Activated CD4-positive, alpha-beta T cell treated with anti-CD3 and anti-CD28 coated beads, Interleukin-2, amount 10 ng/mL, durations not matched to agents 7 days and 5 days (primary cell): ENCODE results near the gene RPLP2. TPM values are rescaled to one million over a fixed set of nuclear protein-coding genes. Genes with fewer than 3 reads are reported as not detected.

Experiments used
- CTCF ChIA-PET: fragments of 350-600 bp; sonication (Branson Sonifier 250); formaldehyde crosslinking; loops from one replicate; lab custom pipeline; 2021; ENCODE audit warnings: antibody characterized with exemption; lab: Charles Lee
- POLR2A ChIA-PET: fragments of 350-600 bp; sonication (Branson Sonifier 250); formaldehyde crosslinking; loops from one replicate; lab custom pipeline; 2021; ENCODE audit warnings: antibody characterized with exemption; lab: Charles Lee
- DNase-seq: peaks from one replicate; pipeline ENCODE4 v3.0.0-alpha.2; 2020
- H3K27ac Mint-ChIP-seq: one replicate; pipeline ENCODE4 v1.8.0; 2021; ENCODE audit warnings: mild to moderate bottlenecking, moderate library complexity, mixed read lengths
- H3K27me3 Mint-ChIP-seq: one replicate; pipeline ENCODE4 v1.8.0; 2021; ENCODE audit warnings: mixed read lengths
- H3K36me3 Mint-ChIP-seq: one replicate; pipeline ENCODE4 v1.8.0; 2021; ENCODE audit warnings: low read depth, mixed read lengths
- H3K4me1 Mint-ChIP-seq: one replicate; pipeline ENCODE4 v1.8.0; 2021; ENCODE audit warnings: mixed read lengths
- H3K4me3 Mint-ChIP-seq: one replicate; pipeline ENCODE4 v1.8.0; 2021; ENCODE audit warnings: mild to moderate bottlenecking, moderate library complexity, mixed read lengths
- H3K9me3 Mint-ChIP-seq: one replicate; pipeline ENCODE4 v1.8.0; 2021; ENCODE audit warnings: mixed read lengths
- total RNA-seq, 2 experiments: library from RNA; stranded (reverse); gene quantifications; one replicate each; pipeline ENCODE4 v1.2.3, GENCODE V29; 2021

RPLP2 gene
- 1,000 to 10,000 TPM; 1,927 to 2,229 TPM for total RNA-seq

GRCh38 chr11:809287-810039, at the start of gene RPLP2:
TSS of gene RPLP2 (plus strand) at chr11:809967. CDS start at chr11:810235, 268 bp downstream.
- H3K9me3 Mint-ChIP-seq = no peaks in the 10 kb centered on the region
- peaks cover 46% of the 10 kb centered on the region for H3K4me1 Mint-ChIP-seq
- H3K4me3 Mint-ChIP-seq = peak within 1 kb of the TSS; percentile 90
- H3K36me3 Mint-ChIP-seq = peaks cover 26% of the 10 kb centered on the region
- no peaks in the 10 kb centered on the region for H3K27me3 Mint-ChIP-seq
- H3K27ac Mint-ChIP-seq = peak within 1 kb of the TSS; percentile 98
- ChIA-PET CTCF (interaction anchor here (1.2 to 2.2 kb wide), 4 partner anchors 8 to 23 kb away, joined by 4 to 12 read pairs (median 5); partner anchors contain the start of gene PNPLA2), POLR2A (interaction anchor here (0.5 to 0.8 kb wide), 2 partner anchors 10 to 505 kb away, joined by 3 to 4 read pairs; no protein-coding TSS in a partner anchor)
- DNase-seq = peak; percentile 98

GRCh38 chr11:760236-760635, 49.5 kb upstream of the RPLP2 start:
- H3K27ac Mint-ChIP-seq = no peak overlapping the region
- DNase-seq = no peak
- ChIA-PET CTCF (interaction anchor here (1.4 to 1.6 kb wide), 2 partner anchors 10 to 37 kb away, joined by 4 to 5 read pairs; no protein-coding TSS in a partner anchor), POLR2A (no interaction called here)
- H3K4me3 Mint-ChIP-seq = no peak overlapping the region
- H3K4me1 Mint-ChIP-seq = peaks cover 2% of the 10 kb centered on the region
- H3K27me3 Mint-ChIP-seq = no peaks in the 10 kb centered on the region
- H3K36me3 Mint-ChIP-seq = peaks cover 39% of the 10 kb centered on the region
- H3K9me3 Mint-ChIP-seq = no peaks in the 10 kb centered on the region

- no peak overlapping the region for H3K4me3 Mint-ChIP-seq
- no peaks in the 10 kb centered on the region for H3K27me3 Mint-ChIP-seq
- ChIA-PET POLR2A (no interaction called here), CTCF (interaction anchor here (0.7 to 1.2 kb wide), 2 partner anchors 16 to 205 kb away, joined by 3 to 6 read pairs; no protein-coding TSS in a partner anchor)
- DNase-seq = no peak
- H3K36me3 Mint-ChIP-seq = peaks cover 42% of the 10 kb centered on the region
- no peaks in the 10 kb centered on the region for H3K9me3 Mint-ChIP-seq
- peak overlapping the region; percentile 64 for H3K27ac Mint-ChIP-seq
- peaks cover 4% of the 10 kb centered on the region for H3K4me1 Mint-ChIP-seq
Measured at GRCh38 chr11:761526-762108, 48.1 kb upstream of the RPLP2 start.

GRCh38 chr11:762421-763072, 47.2 kb upstream of the RPLP2 start:
- Mint-ChIP-seq H3K27me3 (no peaks in the 10 kb centered on the region), H3K4me3 (no peak overlapping the region), H3K4me1 (peaks cover 4% of the 10 kb centered on the region), H3K36me3 (peaks cover 35% of the 10 kb centered on the region), H3K9me3 (no peaks in the 10 kb centered on the region), H3K27ac (no peak overlapping the region)
- CTCF ChIA-PET = interaction anchor here (1.4 kb wide), 1 partner anchor 55 kb away, joined by 3 read pairs; no protein-coding TSS in a partner anchor
- POLR2A ChIA-PET = no interaction called here
- peak; percentile 35 for DNase-seq

- Mint-ChIP-seq H3K4me3 (no peak overlapping the region), H3K4me1 (peaks cover 4% of the 10 kb centered on the region), H3K27me3 (no peaks in the 10 kb centered on the region), H3K27ac (no peak overlapping the region), H3K9me3 (no peaks in the 10 kb centered on the region), H3K36me3 (peaks cover 33% of the 10 kb centered on the region)
- DNase-seq = no peak
- ChIA-PET CTCF (interaction anchor here (1.3 to 1.4 kb wide), 2 partner anchors 56 to 244 kb away, joined by 3 to 4 read pairs; no protein-coding TSS in a partner anchor), POLR2A (interaction anchor here (0.6 kb wide), 1 partner anchor 9 kb away, joined by 3 read pairs; no protein-coding TSS in a partner anchor)
Measured at GRCh38 chr11:763073-763463, 46.7 kb upstream of the RPLP2 start.

- CTCF ChIA-PET = interaction anchor here (0.6 to 1.5 kb wide), 4 partner anchors 22 to 300 kb away, joined by 3 to 4 read pairs (median 4); no protein-coding TSS in a partner anchor
- Mint-ChIP-seq H3K27ac (no peak overlapping the region), H3K4me3 (no peak overlapping the region), H3K27me3 (no peaks in the 10 kb centered on the region), H3K4me1 (peaks cover 4% of the 10 kb centered on the region), H3K9me3 (no peaks in the 10 kb centered on the region), H3K36me3 (peaks cover 31% of the 10 kb centered on the region)
- DNase-seq = no peak
- POLR2A ChIA-PET = interaction anchor here (0.6 kb wide), 1 partner anchor 10 kb away, joined by 3 read pairs; no protein-coding TSS in a partner anchor
Measured at GRCh38 chr11:763549-764321, 46.0 kb upstream of the RPLP2 start.

GRCh38 chr11:764322-765024, 45.3 kb upstream of the RPLP2 start:
- Mint-ChIP-seq H3K27ac (no peak overlapping the region), H3K9me3 (no peaks in the 10 kb centered on the region), H3K4me3 (no peak overlapping the region), H3K36me3 (peaks cover 29% of the 10 kb centered on the region), H3K4me1 (peaks cover 4% of the 10 kb centered on the region), H3K27me3 (no peaks in the 10 kb centered on the region)
- POLR2A ChIA-PET = no interaction called here
- no peak for DNase-seq
- CTCF ChIA-PET = interaction anchor here (0.6 to 1.5 kb wide), 4 partner anchors 22 to 301 kb away, joined by 3 to 4 read pairs (median 4); no protein-coding TSS in a partner anchor

GRCh38 chr11:765025-765801, 44.6 kb upstream of the RPLP2 start:
- Mint-ChIP-seq H3K9me3 (no peaks in the 10 kb centered on the region), H3K4me3 (no peak overlapping the region), H3K4me1 (peaks cover 4% of the 10 kb centered on the region), H3K27ac (no peak overlapping the region), H3K36me3 (peaks cover 25% of the 10 kb centered on the region), H3K27me3 (no peaks in the 10 kb centered on the region)
- POLR2A ChIA-PET = no interaction called here
- peak; percentile 69 for DNase-seq
- CTCF ChIA-PET = interaction anchor here (0.6 to 1.7 kb wide), 5 partner anchors 15 to 515 kb away, joined by 3 to 4 read pairs (median 4); no protein-coding TSS in a partner anchor

GRCh38 chr11:765802-766091, 44.0 kb upstream of the RPLP2 start:
- Mint-ChIP-seq H3K36me3 (peaks cover 23% of the 10 kb centered on the region), H3K27me3 (no peaks in the 10 kb centered on the region), H3K27ac (no peak overlapping the region), H3K9me3 (no peaks in the 10 kb centered on the region), H3K4me3 (no peak overlapping the region), H3K4me1 (peaks cover 4% of the 10 kb centered on the region)
- DNase-seq = no peak
- POLR2A ChIA-PET = no interaction called here
- CTCF ChIA-PET = interaction anchor here (0.7 to 1.7 kb wide), 4 partner anchors 16 to 515 kb away, joined by 3 to 4 read pairs (median 4); no protein-coding TSS in a partner anchor

- peak overlapping the region; percentile 27 for H3K27ac Mint-ChIP-seq
- no peak for DNase-seq
- H3K27me3 Mint-ChIP-seq = no peaks in the 10 kb centered on the region
- H3K4me1 Mint-ChIP-seq = peaks cover 4% of the 10 kb centered on the region
- H3K9me3 Mint-ChIP-seq = no peaks in the 10 kb centered on the region
- ChIA-PET CTCF (interaction anchor here (0.7 to 1.7 kb wide), 3 partner anchors 17 to 516 kb away, joined by 3 to 4 read pairs (median 4); no protein-coding TSS in a partner anchor), POLR2A (no interaction called here)
- H3K4me3 Mint-ChIP-seq = no peak overlapping the region
- peaks cover 19% of the 10 kb centered on the region for H3K36me3 Mint-ChIP-seq
Measured at GRCh38 chr11:766106-766935, 43.4 kb upstream of the RPLP2 start.
